ENCODE measurements around the gene CLOCK. TPM values are rescaled to one million over a fixed set of nuclear protein-coding genes. Genes with fewer than 3 reads are reported as not detected.

Gene CLOCK
- total and polyA plus RNA-seq, 2 of the 13 experiments (the other 11 are each of a cell fraction or from before 2014, with no cell fraction given): 8.8 to 13.5 TPM

DNA sequence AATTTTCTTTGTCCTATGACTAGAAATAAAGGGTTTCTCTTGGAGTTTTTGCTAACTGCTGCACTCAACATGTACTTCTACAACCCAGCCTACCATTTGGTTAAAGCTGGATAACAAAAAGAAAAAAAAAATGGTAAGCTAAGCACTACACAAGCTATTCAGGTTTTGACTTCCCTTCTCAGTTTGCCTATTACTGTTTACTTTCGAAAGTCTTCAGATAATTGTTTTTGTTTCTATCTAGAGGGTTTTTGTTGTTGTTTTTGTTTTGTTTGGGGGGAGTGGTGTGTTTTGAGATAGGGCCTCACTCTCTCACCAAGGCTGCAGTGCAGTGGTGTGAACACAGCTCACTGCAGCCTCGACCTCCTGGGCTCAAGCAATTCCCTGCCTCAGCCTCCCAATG lies 46.6 kb downstream of the CLOCK start:
- Histone ChIP-seq H3K79me2 (ENCODE audit: insufficient read depth, low read length) (no peaks in the 10 kb centered on the region), H3K4me3 (replicated peaks in 1 of 3; ENCODE audit: insufficient read depth in 1 of 3, low read depth in 2 of 3, low read length in 3 of 3) (no peak overlapping the region), H3K27ac (ENCODE audit: extremely low read length, insufficient read depth, low read length) (no peak overlapping the region), H3K36me3 (replicated peaks in 1 of 2; ENCODE audit: control insufficient read depth in 1 of 2, insufficient read depth in 2 of 2, low read length in 2 of 2) (peaks cover 2 to 7% of the 10 kb centered on the region in 2 experiments; a peak in 2 of 5 replicates), H4K20me1 (ENCODE audit: insufficient read depth, low read length) (no peaks in the 10 kb centered on the region), H3K9me3 (ENCODE audit: low read length) (no peaks in the 10 kb centered on the region), H3K4me1 (ENCODE audit: insufficient read depth, low read length) (peaks cover 8% of the 10 kb centered on the region; the same call in 1 of the 2 replicates), H3K4me2 (ENCODE audit: low read depth, low read length) (no peak overlapping the region), H3K27me3 (ENCODE audit: control insufficient read depth in 1 of 2, insufficient read depth in 2 of 2, low read length in 2 of 2) (no peaks in the 10 kb centered on the region), H3K9ac (ENCODE audit: insufficient read depth, low read depth, low read length) (no peak overlapping the region), H2AFZ (ENCODE audit: low read length) (no peak overlapping the region)
- ChIA-PET CTCF (ENCODE audit: low intra/inter-chr PET ratio, low total read pairs) (no interaction called here), POLR2A (interaction anchor here (0.6 kb wide), 1 partner anchor 62 kb away, joined by 3 read pairs; no protein-coding TSS in a partner anchor)
- BruUV-seq (replicated peaks): no TSS peak
- TF ChIP-seq ZNF33A (CRISPR knock-in tag; IDR thresholded peaks at IDR 0.05; ENCODE audit: borderline replicate concordance) (no peak), IKZF4 (CRISPR knock-in tag; IDR thresholded peaks at IDR 0.05; ENCODE audit: borderline replicate concordance, low read depth, not compliant biosample characterization) (no peak), CERS6 (CRISPR knock-in tag; IDR thresholded peaks at IDR 0.05) (no peak), ESRRA (CRISPR knock-in tag; IDR thresholded peaks at IDR 0.05; ENCODE audit: low read depth) (no peak), ZNF543 (CRISPR knock-in tag; IDR thresholded peaks at IDR 0.05) (no peak), ATF7 (IDR thresholded peaks at IDR 0.05) (no peak), ATF7 (CRISPR knock-in tag; IDR thresholded peaks at IDR 0.05) (no peak), ZNF510 (CRISPR knock-in tag; IDR thresholded peaks at IDR 0.05; ENCODE audit: low read depth) (no peak)
- TF ChIP-seq, protein P1, sequence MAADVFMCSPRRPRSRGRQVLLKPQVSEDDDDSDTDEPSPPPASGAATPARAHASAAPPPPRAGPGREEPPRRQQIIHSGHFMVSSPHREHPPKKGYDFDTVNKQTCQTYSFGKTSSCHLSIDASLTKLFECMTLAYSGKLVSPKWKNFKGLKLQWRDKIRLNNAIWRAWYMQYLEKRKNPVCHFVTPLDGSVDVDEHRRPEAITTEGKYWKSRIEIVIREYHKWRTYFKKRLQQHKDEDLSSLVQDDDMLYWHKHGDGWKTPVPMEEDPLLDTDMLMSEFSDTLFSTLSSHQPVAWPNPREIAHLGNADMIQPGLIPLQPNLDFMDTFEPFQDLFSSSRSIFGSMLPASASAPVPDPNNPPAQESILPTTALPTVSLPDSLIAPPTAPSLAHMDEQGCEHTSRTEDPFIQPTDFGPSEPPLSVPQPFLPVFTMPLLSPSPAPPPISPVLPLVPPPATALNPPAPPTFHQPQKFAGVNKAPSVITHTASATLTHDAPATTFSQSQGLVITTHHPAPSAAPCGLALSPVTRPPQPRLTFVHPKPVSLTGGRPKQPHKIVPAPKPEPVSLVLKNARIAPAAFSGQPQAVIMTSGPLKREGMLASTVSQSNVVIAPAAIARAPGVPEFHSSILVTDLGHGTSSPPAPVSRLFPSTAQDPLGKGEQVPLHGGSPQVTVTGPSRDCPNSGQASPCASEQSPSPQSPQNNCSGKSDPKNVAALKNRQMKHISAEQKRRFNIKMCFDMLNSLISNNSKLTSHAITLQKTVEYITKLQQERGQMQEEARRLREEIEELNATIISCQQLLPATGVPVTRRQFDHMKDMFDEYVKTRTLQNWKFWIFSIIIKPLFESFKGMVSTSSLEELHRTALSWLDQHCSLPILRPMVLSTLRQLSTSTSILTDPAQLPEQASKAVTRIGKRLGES (CRISPR knock-in tag; IDR thresholded peaks at IDR 0.05; ENCODE audit: borderline replicate concordance): no peak
- no peak for DNase-seq (ENCODE audit: low spot score)
- intact Hi-C loops (cut with micrococcal nuclease; ENCODE audit: unreplicated experiment) (no loop called here), in situ Hi-C loops (cut with HindIII; ENCODE audit: extremely low pct_ligation_motif_present, low pct_unique_long_range_greater_than_20kb) (no loop called here)
- no peak for ATAC-seq
- FAIRE-seq: no peak
- WGBS (ENCODE audit: low lambda C conversion rate): 95% methylated on average over 2 of the region's 2 CpGs
